ENCODE results near the gene CDC23. TPM values are rescaled to one million over a fixed set of nuclear protein-coding genes. Genes with fewer than 3 reads are reported as not detected.

The CDC23 gene
- polyA plus RNA-seq, 3 donors = 7.8 to 15.9 (median 12.8) TPM

DNA sequence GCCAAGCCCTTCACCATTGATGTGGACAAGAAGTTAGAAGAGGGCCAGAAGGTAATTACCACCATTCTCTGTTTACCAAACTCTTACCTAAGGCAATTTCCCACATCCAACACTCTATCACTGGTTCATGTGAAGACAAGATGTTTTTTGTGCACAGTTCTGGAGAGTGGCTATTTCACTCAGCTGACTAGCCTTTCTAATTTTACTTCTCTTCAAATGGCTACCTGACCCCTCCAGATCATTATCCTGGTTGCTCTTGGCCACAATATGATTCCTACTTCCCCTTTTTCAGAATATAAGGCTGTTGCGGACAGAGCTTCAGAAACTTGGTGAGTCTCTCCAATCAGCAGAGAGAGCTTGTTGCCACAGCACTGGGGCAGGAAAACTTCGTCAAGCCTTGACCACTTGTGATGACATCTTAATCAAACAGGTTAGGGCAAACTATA lies 27.1 kb downstream of the CDC23 start:
- Histone ChIP-seq H3K27ac (ENCODE audit: low read depth in 1 of 2, low read length in 2 of 2) (peak overlapping the region in 1 of 2 donors; percentile 27), H3K9ac (ENCODE audit: insufficient read depth, low read length, poor library complexity, severe bottlenecking) (no peak overlapping the region), H3K36me3 (replicated peaks in 1 of 2; ENCODE audit: control insufficient read depth in 1 of 2, insufficient read depth in 2 of 2, low read length in 2 of 2) (peaks cover 77 to 100% of the 10 kb centered on the region in 2 donors), H3K27me3 (ENCODE audit: control insufficient read depth in 2 of 2, insufficient read depth in 2 of 2, low read length in 2 of 2) (no peaks in the 10 kb centered on the region), H4K20me1 (ENCODE audit: insufficient read depth, low read length) (no peaks in the 10 kb centered on the region), H3K4me3 (replicated peaks in 1 of 3; ENCODE audit: low read depth in 2 of 3, low read length in 3 of 3) (no peak overlapping the region), H3K9me3 (replicated peaks in 1 of 2; ENCODE audit: control insufficient read depth in 1 of 2, insufficient read depth in 1 of 2, low read length in 2 of 2) (no peaks in the 10 kb centered on the region), H3K4me2 (replicated peaks; ENCODE audit: extremely low read depth, low read length, poor library complexity, severe bottlenecking) (no peak overlapping the region), H2AFZ (ENCODE audit: insufficient read depth, low read depth, low read length, poor library complexity, severe bottlenecking) (no peak overlapping the region), H3K4me1 (ENCODE audit: control insufficient read depth in 1 of 2, insufficient read depth in 2 of 2, low read length in 2 of 2) (peaks cover 6 to 7% of the 10 kb centered on the region in 2 donors), H3K79me2 (ENCODE audit: insufficient read depth, low read length) (peaks cover 7% of the 10 kb centered on the region)
- TF ChIP-seq, protein P1, sequence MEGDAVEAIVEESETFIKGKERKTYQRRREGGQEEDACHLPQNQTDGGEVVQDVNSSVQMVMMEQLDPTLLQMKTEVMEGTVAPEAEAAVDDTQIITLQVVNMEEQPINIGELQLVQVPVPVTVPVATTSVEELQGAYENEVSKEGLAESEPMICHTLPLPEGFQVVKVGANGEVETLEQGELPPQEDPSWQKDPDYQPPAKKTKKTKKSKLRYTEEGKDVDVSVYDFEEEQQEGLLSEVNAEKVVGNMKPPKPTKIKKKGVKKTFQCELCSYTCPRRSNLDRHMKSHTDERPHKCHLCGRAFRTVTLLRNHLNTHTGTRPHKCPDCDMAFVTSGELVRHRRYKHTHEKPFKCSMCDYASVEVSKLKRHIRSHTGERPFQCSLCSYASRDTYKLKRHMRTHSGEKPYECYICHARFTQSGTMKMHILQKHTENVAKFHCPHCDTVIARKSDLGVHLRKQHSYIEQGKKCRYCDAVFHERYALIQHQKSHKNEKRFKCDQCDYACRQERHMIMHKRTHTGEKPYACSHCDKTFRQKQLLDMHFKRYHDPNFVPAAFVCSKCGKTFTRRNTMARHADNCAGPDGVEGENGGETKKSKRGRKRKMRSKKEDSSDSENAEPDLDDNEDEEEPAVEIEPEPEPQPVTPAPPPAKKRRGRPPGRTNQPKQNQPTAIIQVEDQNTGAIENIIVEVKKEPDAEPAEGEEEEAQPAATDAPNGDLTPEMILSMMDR (IDR thresholded peaks at IDR 0.05) = no peak
- intact Hi-C loops (cut with micrococcal nuclease) = loop anchor here in 1 of 2 donors (10.0 kb wide), 1 partner anchor 229 kb away; no protein-coding TSS in a partner anchor
- Mint-ChIP-seq H3K4me3 (no peak overlapping the region), H3K4me1 (peaks cover 14% of the 10 kb centered on the region), H3K27ac (peak overlapping the region in 5 of 7 donors; percentile 20 to 73 (median 58)), H3K27me3 (ENCODE audit: low read depth in 3 of 3) (peaks cover 0 to 2% (median 2%) of the 10 kb centered on the region in 3 donors), H3K36me3 (peaks cover 76 to 91% of the 10 kb centered on the region in 2 donors), H3K9me3 (no peaks in the 10 kb centered on the region)
- DNase-seq = peak in 1 of 3 donors; percentile 23
- 14% methylated on average over 1 of the region's 2 CpGs for WGBS (ENCODE audit: insufficient coverage)

DNA sequence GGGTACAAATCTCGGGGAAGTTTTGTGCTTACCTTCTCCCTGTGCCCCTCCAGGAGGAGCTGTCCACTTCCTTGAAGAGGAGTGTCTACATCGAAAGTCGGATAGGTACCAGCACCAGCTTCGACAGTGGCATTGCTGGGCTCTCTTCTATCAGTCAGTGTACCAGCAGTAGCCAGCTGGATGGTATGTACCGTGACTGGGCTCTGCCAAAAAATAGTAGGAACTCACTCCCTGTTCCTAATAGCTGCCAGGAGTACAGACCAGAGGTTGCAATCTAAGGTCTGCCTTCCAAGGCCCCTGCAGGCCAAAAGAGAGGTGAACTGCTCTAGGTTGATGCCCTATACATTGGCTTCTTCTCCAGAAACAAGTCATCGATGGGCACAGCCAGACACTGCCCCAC lies 30.3 kb downstream of the CDC23 start:
- Mint-ChIP-seq H3K4me3 (no peak overlapping the region), H3K27ac (no peak overlapping the region), H3K9me3 (no peaks in the 10 kb centered on the region), H3K4me1 (peaks cover 14% of the 10 kb centered on the region), H3K36me3 (peaks cover 52 to 62% of the 10 kb centered on the region in 2 donors), H3K27me3 (ENCODE audit: low read depth in 3 of 3) (peaks cover 0 to 2% (median 0%) of the 10 kb centered on the region in 3 donors)
- TF ChIP-seq, protein P1 (IDR thresholded peaks at IDR 0.05) = no peak
- Histone ChIP-seq H2AFZ (ENCODE audit: insufficient read depth, low read depth, low read length, poor library complexity, severe bottlenecking) (no peak overlapping the region), H4K20me1 (ENCODE audit: insufficient read depth, low read length) (no peaks in the 10 kb centered on the region), H3K27ac (ENCODE audit: low read depth in 1 of 2, low read length in 2 of 2) (no peak overlapping the region), H3K79me2 (ENCODE audit: insufficient read depth, low read length) (peaks cover 34% of the 10 kb centered on the region), H3K9me3 (replicated peaks in 1 of 2; ENCODE audit: control insufficient read depth in 1 of 2, insufficient read depth in 1 of 2, low read length in 2 of 2) (no peaks in the 10 kb centered on the region), H3K9ac (ENCODE audit: insufficient read depth, low read length, poor library complexity, severe bottlenecking) (no peak overlapping the region), H3K4me1 (ENCODE audit: control insufficient read depth in 1 of 2, insufficient read depth in 2 of 2, low read length in 2 of 2) (peaks cover 24 to 29% of the 10 kb centered on the region in 2 donors), H3K36me3 (replicated peaks in 1 of 2; ENCODE audit: control insufficient read depth in 1 of 2, insufficient read depth in 2 of 2, low read length in 2 of 2) (peaks cover 48 to 69% of the 10 kb centered on the region in 2 donors), H3K4me3 (replicated peaks in 1 of 3; ENCODE audit: low read depth in 2 of 3, low read length in 3 of 3) (no peak overlapping the region), H3K27me3 (ENCODE audit: control insufficient read depth in 2 of 2, insufficient read depth in 2 of 2, low read length in 2 of 2) (no peaks in the 10 kb centered on the region), H3K4me2 (replicated peaks; ENCODE audit: extremely low read depth, low read length, poor library complexity, severe bottlenecking) (no peak overlapping the region)
- no peak for DNase-seq
- intact Hi-C loops (cut with micrococcal nuclease) = loop anchor here in 1 of 2 donors (10.0 kb wide), 1 partner anchor 232 kb away; no protein-coding TSS in a partner anchor
- 97% methylated on average over 5 of the region's 6 CpGs for WGBS (ENCODE audit: insufficient coverage)
